GM18511 (cell line): Measurements from ENCODE around the gene SLC23A2.
"Not testable (repeated sequence)": the region's sequence is repeated elsewhere in the genome, so short reads cannot be mapped to it uniquely, and the experiment has no call there.

Source experiments
- ATAC-seq: cut with Tn5 transposase; IDR thresholded peaks from one replicate; pipeline ENCODE4 v1.9.1; 2021; ENCODE audit warnings: mild to moderate bottlenecking, moderate library complexity; ENCODE audit not compliant: unreplicated experiment

Gene SLC23A2

DNA sequence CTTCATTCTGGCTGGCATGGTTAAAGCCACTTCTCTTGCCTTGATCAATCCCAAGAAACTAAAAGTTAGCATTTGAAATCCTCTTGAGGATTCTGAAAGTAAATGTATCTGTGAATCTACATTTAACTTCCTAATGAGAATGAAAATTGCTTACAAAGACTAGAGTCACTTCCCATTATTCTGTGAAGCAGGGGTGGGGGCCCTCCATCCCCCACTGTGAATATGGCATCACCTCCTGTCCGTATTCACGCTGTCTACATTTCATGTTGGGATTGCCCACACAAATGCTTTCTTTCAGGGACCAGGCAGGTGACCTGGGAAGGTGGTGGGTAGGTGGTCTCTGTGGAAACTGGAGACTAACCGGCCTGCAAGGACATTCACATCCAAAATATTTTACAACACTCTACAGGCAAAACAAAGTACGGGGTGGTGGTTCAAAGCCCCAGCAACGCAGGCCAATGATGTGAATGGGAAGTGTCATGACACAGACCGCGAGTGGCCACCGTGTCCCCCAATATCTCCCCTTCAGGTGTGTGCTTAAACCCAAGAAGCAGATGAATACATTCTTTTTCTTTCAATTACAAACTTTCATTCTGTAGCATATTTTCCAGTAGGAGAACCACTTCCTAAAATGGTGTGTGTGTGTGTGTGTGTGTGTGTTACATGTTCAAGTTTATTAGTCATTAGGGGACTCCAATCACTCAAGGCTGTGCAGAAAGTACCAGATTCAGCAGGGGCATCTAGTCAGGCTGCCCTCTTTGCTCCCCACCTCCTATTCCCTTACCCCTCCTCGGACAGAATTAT, 147.4 kb downstream of the SLC23A2 start:
- no peak for ATAC-seq

DNA sequence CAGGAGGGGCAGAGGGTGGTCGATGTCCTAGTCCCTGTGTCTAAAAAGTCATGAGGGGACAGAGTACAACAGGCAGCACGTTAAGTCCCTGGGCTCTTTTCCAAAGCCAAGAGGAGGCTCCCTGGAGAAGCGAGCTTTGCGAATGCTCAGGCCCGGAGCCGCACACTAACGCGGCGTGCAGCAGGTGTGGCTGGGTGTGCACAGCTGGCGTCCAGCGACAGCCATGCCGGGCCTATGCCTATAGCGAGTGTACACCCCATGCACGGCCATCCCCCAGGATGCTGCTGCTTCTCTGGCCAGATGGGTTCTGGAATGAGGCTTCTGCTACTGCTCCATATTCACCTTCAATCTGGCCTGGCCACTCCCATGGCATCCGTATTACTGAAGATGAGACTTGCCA, 148.3 kb downstream of the SLC23A2 start:
- no peak for ATAC-seq

DNA sequence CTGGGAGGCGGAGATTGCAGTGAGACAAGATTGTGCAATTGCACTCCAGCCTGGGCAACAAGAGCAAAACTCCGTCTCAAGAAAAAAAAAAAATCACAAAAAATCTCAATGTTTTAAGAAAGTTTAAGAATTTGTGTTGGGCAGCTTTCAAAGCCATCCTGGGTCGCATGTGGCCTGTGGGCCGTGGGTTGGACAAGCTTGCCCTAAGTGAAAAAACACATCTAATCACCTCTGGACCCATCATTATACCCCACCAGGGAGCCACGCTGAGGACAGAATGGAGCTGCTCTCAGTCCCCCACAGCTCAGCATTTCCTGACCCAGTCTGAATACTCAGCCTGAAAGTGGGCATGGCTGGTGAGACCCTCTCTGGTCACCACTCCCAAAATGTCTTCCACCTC, 150.3 kb downstream of the SLC23A2 start:
- no peak for ATAC-seq

DNA sequence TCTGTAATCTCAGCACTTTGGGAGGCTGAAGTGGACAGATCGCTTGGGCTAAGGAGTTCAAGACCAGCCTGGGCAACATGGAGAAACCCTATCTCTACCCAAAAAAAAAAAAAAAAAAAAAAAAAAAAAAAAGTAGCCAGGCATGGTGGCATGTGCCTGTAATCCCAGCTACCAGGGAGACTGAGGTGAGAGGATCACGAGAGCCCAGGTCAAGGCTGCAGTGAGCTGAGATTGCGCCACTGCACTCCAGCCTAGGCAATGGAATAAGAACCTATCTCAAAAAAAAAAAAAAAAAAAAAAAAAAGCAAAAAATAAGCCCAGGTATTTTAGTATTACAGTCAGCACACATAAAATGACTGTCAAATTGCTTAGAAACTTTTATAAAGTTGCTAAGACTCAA, 152.5 kb downstream of the SLC23A2 start:
- ATAC-seq: not testable (repeated sequence)

DNA sequence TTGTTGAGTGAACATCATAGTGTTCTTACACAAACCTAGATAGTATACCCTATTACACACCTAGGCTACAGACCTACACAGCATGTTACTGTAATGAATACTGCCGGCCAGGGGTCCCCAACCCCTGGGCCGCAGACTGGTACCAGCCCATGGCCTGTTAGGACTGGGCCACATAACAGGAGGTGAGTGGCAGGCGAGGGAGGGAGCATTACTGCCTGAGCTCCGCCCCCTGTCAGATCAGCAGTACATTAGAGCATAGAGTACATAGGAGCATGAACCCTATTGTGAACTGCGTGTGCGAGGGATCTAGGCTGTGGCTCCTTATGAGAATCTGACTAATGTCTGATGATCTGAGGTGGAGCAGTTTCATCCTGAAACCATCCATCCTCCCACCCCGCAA, 153.3 kb downstream of the SLC23A2 start:
- ATAC-seq: no peak

DNA sequence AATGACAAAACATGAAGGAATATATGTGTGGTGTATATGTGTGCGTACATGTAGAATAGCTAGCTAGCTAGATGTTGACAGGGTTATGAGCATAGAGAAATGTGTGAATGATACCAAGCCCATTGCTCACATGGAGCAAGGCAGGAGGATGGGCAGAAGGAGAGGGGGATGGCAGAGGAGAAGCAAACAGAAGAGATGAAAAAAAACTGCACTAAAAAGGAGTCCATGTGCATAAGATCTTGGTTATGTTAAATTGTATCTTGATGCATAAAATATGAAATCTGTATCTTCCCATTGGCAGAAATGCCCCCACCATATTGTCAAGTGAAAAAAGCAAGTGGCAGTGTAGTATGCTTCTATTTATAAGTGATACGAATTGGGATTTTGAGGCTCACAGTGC, 154.5 kb downstream of the SLC23A2 start:
- ATAC-seq: no peak

DNA sequence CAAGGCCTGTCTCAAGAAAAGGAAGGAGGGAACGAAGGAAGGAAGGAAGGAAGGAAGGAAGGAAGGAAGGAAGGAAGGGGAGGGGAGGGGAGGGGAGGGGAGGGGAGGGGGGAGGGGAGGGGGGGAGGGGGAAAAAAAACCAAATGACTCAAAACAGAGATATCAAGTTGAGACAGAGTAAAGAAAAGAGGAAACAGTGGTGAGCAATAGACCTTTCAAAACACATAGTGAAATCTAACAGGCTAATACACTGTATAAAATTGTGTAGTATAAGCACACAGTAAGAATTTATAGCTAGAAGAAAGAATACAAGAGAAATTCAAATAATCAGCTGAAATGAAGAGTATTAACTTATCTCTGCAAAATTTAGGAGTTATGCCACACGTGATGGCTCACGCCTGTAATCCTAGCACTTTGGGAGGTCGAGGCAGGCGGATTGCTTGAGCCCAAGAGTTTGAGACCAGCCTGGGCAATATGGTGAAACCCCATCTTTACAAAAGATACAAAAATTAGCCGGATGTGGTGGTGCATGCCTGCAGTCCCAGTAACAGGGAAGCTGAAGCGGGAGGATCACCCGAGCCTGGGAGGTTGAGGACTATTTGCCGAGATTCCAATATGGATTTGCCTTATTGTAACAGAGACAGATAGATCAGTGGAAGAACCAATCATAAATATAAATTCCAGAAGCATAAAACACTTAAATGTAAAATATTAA, 156.4 kb downstream of the SLC23A2 start:
- ATAC-seq: no peak

DNA sequence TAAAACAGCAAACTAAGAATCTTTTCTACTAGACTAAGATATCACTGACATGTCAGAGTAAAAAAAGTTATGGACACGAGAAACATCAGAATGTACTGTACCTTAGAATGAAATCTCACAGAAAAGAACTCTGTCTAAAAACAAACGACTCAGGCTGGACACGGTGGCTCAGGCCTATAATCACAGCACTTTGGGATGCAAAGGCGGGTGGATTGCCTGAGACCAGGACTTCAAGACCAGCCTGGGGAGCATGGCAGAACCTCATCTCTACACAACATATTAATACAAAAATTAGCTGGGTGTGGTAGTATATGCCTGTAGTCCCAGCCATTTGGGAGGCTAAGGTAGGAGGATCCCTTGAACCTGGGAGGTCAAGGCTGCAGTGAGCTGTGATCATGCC, 157.0 kb downstream of the SLC23A2 start:
- ATAC-seq: no peak

DNA sequence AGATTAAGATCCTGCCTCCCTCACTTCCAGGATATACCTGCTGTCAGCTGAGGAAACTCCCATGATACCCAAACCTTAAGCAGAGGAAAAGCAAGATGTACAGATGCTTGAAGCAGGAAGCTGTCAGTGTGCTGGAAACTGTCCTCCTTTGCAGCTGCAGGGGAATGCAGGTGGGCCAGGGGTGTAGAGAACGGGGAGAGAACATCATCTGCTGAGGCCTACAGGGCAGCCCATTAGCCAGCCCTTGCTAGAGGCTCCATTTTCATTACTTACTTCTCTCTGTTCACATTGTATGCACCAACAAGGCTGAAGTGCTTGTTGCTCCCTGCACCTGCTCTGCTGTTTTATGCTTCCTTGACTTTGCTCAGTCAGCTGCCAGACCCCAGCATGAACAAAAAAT, 160.5 kb downstream of the SLC23A2 start:
- no peak for ATAC-seq

DNA sequence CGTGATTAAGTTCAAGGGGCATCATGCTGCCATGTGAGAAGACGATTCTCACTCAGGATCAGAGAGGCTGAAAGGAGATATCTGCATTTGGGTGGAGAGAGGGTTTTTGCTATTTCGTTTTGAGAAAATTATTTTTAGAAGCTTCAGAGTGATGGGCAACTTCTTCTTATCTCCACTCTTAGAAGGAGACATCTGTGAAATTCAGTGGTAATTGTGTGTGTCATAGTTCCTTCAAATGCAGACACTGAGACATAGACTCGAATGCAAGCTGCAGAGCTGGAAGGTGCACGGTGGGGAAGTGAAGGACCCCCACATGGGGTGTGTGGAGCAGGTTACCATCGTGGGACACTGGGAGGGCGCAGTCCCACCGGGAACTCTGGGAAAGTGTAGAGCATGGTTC, 162.8 kb downstream of the SLC23A2 start:
- no peak for ATAC-seq

DNA sequence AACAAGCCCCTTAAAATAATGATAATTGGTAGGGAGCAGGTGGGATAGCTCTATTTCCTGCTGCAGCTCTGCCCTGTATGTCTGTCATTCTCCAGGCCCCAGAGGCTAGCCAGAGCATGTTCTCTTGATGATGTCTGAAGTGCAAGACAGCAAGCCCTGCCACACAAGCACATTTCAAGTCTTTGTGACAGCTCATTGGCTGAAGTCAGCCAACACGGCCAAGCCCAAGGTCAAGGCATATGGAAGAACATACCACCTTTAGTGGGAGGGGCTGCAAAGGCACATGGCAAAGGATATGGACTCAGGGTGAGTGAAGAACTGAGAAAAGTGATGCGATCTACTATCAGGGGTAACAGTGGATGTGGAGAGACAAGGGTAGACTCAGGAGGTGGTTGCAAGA, 163.6 kb downstream of the SLC23A2 start:
- no peak for ATAC-seq

DNA sequence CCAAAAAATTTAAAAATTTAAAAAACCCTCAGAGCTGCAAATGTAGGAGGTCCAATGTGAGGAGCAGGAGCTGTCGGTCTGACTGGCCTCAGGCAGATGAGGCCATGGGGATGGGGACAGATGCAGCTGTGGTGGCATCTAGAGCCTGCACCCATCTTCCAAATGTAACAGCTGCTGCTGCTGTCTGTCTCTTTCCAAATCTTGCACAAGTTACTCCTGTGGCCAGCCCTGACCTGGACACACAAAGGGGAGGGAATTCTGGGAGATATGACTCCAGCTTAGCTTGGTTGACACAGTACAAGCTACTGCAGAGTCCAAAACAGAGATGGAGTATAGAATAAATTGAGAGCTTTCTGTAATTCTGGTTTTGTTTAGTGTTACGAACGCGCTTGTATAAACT, 164.4 kb downstream of the SLC23A2 start:
- ATAC-seq: no peak

DNA sequence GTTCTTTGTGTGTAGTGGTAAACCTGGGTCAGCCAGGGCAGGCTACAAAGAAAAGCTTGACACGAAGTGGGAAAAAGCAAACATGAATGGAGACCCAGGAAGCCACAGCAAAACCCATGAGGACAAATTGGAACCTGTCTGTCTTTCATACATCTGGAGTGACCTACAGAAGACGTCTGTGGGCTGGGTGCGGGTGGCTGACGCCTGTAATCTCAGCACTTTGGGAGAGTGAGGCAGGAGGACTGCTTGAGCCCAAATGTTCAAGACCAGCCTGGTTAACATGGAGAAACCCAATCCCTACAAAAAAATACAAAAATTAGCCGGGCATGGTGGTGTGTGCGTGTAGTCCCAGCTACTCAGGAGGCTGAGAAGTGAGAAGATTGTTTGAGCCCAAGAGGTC, 164.8 kb downstream of the SLC23A2 start:
- ATAC-seq: no peak

DNA sequence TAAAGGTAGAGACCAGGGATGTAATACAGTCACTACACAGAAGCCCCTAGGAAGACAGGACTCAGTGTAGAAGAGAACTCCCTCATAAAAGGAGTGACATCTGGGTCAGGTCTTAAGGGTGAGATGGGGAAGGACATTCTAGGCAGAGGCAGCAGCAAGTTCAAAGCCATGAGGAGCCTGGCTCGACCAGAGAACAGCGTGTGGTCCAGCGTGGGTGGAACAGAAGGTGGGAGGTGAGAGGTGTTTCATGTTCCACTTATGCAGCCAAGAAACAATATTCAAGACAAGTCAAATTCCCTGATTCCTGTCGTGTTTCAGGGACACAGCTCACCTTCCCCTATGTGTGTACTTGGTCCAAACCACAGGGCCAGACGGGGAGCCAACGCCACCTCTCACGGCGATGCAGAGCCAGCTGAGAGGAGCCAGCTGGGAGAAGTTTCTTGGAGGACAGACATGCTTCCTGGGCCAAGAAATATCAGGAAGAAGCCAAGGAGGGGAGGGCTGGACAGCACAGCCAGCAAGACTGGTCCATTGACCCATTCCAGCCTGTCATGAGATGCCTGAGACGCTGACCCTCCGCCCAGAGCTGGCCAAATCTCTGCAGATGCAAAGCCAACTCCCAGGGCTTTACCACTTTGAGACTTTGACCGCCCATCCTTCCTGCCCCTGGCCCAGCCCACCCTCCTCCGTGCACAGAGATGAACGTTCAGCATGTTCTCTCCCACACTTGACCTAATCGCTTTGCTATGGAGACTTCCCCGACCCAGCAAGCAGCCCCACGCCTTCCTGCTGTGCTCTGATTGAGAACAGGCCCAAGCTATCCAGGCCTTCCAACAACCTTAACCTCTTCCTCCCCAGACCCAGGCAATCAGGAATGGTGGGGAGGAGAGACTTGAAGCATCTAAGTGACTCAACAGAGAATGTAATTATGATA, 165.8 kb downstream of the SLC23A2 start:
- ATAC-seq: no peak

DNA sequence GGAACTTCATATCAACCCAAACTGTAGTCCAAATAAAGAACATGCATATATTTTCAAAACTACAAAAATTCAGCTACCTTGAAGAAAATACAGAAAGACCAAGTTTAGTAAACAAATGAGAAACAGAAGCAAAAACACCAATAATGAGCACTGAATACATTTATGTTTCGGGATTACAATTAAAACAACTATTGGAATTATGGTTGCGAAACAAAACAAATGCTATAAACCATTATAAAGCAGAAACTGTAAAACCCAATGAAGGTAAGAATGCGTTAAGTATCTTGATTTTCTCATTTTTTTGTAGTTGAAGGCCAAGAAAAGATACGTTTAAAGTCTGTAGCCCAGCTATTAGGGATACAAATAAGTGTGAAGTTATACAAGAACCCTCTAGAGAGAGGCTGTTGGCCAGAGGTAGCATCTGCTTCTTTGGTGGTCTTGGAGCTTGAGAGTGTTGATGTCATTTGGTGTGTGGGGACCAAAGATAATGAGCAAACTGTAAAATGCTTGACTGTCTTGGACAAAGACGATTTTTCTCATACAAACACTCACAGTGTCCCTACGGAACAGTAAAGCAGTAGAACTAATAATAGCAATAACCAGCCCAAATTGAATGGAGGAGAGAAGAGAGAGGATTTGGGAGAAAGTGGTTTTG, 168.1 kb downstream of the SLC23A2 start:
- ATAC-seq: no peak

DNA sequence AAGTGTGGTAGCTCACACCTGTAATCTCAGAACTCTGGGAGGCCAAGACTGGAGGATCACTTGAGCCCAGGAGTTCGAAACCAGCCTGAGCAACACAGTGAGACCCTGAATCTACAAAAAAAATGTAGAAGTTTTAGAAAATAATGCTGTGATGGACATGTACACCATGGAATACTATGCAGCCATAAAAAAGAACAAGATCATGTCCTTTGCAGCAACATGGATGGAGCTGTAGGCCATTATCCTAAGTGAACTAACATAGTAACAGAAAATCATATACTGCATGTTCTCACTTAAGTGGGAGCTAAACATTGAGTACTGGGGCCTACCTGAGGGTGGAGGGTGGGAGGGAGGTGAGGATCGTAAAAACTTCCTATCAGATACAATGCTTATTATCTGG, 168.8 kb downstream of the SLC23A2 start:
- no peak for ATAC-seq

DNA sequence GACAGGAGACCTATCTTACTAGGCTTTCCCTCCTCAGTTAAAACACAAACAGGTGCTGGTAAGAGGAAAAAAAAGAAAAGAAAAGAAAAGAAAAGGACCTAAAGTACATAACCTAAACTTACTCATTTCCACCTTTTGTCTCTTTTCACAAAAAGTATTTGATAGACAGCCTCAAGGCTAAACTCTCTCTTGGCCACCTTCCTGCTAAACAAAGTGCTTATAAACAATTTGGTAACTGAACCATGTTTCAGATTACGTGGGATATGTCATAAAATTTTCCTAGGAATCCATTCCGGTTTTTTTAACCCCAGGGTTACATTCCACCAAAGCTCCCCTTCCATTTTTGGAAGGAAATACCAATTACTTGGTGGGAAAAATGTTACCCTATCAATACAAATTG, 170.6 kb downstream of the SLC23A2 start:
- ATAC-seq: no peak

DNA sequence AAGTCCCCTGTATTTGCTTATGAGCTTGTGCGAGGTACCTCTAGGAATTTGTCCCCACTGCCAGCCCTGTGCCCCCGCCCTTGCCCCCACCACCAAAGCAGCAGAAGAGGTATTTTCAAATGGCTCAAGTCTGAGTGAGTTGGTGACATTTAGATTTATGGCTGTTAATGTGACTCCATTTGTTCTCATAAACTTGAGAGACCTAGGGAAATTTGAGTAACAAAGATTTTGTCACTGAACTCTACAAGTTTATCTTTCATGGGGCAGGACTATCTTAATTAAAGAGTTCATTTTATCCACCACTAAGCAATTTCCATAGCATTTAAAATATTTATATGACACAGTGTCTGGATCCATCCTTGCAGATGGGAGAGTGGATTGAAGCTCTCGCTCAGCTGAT, 171.1 kb downstream of the SLC23A2 start:
- ATAC-seq: no peak

DNA sequence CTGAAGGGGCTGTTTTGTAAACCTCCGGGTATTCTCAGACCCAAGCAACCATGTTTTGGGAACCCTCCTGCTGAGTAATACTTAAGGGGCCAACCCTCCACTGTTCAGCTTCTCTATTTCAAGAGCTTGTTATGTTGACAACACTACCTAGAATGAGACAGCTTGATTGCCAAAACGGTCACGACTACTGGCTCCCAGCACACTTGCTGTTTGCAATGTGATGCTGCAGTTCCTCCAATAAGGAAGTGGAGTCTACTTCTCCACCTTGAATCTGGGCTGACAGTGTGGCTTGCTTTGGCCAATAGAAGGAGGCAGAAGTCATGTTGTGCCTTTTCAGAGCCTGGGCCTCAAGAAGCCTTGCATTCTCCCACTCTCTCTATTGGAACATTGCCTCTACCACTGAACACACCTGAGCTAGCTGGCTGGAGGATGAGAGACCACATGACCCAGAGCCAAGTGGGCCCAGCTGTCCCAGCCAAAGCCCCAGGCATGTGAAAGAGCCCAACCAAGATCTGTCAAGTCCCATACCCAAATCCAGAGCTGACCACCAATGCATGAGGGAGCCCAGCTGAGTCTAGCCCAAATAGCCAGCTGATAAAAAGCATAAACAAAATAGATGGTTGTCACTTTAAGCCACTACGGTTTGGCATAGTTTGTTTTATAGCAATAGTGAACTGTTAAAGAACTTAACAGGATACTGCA, 171.6 kb downstream of the SLC23A2 start:
- ATAC-seq: no peak

DNA sequence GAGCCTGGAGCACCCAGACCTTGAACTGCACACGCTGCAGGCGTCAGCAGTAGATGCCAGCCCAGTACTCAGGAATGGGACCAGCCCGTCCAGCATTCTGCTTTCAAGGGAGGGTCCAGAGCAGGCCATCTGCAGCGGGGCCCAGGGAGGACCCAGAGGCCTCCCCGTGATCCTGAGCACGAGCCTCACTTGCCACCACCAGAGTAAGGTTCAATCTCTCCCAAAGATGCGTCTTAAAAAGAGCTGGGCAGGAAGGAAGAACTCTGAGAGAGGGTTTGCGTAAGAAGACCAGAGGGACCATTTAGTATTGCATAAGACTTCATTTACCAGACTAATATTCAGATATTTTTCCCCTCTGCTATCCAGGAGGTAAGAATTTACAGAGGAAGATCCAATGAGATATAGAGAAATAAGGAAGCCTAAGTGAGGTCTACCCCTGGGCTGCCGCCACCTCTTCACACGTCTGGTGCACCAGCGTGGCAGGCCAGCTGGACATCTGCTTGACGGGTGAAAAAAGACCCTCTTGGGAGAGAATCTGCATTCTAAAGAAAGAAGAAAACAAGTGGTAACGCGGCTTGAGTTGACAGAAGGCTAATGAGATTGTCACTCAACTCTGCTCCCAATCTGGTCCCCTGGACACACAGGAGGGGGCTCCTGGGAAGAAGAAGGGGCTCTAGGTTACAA, 172.3 kb downstream of the SLC23A2 start:
- ATAC-seq: no peak
